Stimulated activated CD4-positive, alpha-beta T cell treated with anti-CD3 and anti-CD28 coated beads, Interleukin-1b, Interleukin-23, amount 100 ng/mL, for 1 hour (primary cell): ENCODE data around the gene KRTAP15-1.

Experiments
- DNase-seq, 2 donors: peaks; one replicate each; pipeline ENCODE4 v3.0.0-alpha.2; 2020; ENCODE audit warnings: low read depth in 2 of 2

KRTAP15-1 gene, protein sequence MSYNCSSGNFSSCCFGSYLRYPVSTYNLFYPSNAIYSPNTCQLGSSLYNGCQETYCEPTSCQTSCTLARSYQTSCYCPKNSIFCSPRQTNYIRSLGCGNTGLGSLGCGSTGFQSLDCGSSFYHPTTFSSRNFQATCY

GRCh38 chr21:30439975-30440374 lies at the start of gene KRTAP15-1:
TSS of gene KRTAP15-1 (plus strand) at chr21:30440275. CDS start at chr21:30440328, 53 bp downstream.
- no peak for DNase-seq

DNA sequence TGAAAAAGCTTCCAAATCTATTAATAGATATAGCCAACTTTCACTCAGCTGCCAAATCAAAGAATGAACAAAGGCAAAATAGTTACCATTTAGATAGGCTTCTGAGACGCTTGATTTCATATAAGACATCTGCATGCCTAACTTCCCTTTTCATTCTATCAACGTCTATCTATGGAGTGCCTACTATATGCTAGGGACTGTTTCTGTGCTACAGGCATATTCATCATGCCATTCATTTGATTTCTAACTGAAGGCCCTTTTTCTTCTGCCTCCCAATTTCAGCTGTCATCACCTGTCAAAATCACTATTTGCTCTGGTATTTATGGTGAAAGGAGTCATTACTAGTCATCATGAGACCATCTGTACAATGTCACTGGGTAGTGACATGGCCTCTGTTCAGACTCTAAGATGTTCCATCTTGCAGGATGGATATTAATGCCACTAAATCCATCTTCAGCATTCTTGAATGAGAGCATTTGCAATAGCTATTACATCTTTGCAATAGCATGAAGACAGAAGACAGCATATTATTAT lies 48.5 kb upstream of the KRTAP15-1 start:
- no peak for DNase-seq

DNA sequence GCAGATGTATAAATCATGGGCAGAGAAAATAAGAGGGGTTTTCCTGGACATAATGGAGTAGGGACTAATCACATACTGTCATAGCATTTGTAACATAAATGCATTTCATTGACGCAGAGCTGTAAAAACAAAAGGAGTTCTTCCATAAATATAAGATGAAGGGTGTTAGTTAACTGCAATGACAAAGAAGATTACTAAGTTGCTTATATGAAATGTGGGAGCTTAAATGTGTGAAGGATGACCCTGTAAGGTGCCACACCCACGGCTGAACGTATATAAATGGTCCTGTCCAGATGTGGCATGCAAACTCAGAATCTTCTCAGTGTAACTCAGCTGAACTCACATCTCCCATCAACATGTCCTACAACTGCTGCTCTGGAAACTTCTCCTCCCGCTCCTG lies 44.3 kb upstream of the KRTAP15-1 start, which contains the start of gene KRTAP13-1:
TSS of gene KRTAP13-1 (plus strand) at position 301 of the 400 bp plus-strand sequence. CDS start at position 357, 56 bp downstream.
- DNase-seq: no peak

- DNase-seq: no peak
These were observed 31.1 kb upstream of the KRTAP15-1 start for GRCh38 chr21:30408782-30409494.

DNA sequence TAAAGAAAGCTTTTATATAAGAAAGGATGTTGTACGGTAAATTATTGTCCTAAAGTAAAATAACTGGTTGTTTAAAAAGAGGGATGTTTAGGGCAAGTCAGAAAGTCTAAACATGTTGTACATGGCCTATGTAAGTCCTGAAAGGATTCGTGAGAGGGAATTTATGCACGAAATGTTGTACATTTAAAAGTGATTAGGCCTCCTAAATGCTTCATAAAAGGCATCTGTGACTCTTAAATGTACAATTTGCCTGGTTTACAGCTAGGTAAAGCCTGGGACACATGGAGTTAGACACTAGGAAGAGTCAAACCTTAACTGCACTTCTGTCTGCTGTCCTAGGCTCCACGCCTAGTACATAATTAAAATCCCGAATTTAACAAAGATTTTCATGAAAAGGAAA lies 24.1 kb upstream of the KRTAP15-1 start:
- DNase-seq: no peak

- DNase-seq: no peak
These were observed 14.2 kb upstream of the KRTAP15-1 start, which contains the start of gene KRTAP13-3 for GRCh38 chr21:30425826-30426225. TSS of gene KRTAP13-3 (minus strand) at chr21:30425926. CDS start at chr21:30425912, 14 bp downstream.

DNA sequence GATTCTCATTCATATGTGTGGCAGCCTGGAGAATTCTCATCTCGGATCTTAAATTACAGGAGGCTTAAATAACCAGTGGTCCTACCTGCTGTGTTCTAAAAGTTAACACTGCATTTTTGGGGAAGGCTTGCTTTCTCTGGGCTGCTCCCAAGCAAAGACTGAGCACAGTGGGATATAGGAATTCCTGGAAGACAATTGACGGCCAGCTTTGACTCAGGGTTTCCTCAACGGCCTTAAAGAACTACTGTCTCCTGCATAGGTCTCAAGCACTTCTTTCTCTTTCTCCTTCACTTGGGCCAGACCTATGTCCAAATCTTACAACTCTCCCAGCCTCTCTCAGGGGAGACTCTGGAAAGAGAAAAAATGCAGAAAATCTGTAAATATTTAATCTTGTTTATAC lies 13.3 kb upstream of the KRTAP15-1 start:
- no peak for DNase-seq

- no peak for DNase-seq
These were observed 9.9 kb upstream of the KRTAP15-1 start, which contains the start of gene KRTAP13-4 for GRCh38 chr21:30430170-30430655. TSS of gene KRTAP13-4 (plus strand) at chr21:30430220. CDS start at chr21:30430276, 56 bp downstream.

DNA sequence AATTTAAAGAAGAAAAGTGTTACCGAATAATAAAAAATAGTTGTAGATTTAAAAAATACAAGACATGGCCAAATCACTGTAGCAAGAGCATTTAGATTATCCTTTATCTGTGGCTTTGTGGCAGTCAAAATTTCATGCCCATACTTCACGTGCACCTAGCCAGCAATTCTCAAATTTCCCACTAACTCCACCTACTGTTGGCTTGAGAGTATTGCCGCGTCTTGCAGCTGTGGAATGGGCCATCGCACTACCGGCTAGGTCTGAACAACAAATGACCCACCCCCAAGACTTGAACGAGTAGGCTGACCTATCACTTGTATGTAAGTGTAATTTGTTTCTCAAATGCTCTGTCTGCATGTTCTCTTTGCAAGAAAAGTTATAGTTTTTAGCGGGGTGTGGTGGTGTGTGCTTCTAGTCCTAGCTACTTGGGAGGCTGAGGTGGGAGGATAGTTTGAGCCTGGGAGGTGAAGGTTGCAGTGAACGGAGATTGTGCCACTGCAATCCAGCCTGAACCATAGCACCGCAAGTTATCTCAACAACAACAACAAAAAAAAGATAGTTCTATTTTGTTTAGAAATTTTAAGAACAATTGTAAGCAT lies 5.9 kb upstream of the KRTAP15-1 start:
- no peak for DNase-seq

- DNase-seq: no peak
These were observed 3.0 kb upstream of the KRTAP15-1 start for GRCh38 chr21:30437010-30437565.

DNA sequence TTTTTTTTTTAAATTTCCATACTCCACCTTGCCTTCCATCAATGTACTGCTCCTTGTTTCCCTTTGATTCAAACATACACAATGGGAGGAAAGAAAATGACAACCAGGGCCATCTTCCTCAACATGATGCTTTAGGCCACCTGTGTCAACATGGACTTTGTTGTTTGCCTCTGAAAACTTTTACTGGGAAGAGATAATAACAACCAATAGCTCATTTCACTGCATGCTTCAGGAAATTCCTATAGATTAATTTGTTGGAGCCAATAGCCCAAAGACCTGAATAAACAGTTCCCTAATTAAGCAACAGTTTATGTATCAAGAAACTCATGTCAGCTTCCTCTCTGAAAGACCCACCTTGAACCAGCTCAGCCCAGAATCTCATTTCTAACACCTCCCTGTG lies 3.2 kb downstream of the KRTAP15-1 start:
- no peak for DNase-seq

DNA sequence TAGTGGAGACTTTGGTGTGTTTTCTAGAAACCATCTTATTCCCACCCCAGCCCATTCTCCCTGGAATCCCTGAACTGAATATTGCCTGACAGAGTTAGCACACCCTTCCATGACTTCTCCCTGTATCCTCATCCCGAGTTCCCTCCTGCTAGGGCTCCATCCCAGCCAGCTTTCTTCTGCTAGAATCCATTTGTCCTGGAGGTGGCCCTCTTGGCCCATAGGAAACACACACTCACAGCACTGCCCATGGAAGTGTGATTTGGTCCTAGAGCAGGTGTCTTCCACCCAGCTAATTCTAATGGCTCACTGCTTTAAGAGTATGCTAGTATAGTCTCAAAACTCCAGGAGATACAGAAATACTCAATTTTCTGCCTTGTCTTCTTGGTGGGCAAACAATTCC lies 4.1 kb downstream of the KRTAP15-1 start:
- no peak for DNase-seq

DNA sequence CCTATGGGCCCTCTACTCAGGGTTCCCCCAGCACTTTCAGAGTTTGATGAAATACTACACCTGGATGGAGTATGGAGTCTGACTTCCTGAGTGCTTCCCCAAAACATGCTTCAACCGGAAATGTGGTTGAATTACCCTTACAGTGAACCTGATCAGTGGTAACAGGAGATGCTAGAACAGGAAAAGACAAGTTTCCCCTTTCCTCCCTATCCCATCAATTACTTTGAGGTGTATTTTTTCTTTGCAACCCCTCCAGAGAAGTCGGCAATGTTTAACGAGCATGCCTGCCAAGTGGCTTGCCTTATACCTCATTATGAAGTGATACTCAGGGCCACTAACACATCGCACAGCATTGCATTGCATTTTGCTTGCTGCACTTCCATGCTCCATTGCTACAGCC lies 7.0 kb downstream of the KRTAP15-1 start:
- no peak for DNase-seq

DNA sequence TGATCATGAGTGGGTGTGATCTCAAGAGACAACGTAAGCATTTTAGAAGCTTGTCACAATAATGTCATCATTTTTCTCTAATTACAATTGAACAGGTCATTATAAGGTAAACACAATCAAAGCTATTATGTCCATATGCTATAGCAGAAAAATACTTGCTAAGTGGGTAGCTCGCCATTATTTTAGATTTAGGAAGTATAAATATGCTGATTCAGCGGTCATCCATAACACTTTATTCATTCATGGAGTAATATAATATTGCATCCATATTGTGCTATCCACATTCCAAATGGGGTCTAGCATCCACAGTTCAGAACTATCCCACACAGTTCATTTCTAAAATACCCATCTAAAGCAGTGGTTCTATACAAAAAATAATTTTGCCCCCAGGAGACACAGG lies 8.4 kb downstream of the KRTAP15-1 start:
- no peak for DNase-seq

DNA sequence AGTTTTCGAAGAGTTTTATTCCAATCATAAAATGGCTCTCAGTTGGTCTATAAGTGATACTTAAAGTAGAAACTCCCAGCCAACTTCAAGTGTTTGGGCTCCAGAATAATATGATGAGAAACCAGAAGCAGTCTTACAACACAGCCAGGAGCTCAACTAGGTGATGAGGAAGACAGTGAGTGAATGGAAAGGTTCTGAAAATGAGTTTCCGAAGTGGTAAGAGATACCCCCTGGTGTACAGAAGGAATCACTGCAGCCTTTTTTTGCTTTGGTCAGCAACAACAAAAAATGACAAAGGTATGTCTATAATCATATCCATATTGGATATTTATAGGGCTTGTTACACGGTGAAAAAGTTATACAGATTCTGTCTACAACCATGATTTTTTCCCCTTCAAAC lies 23.6 kb downstream of the KRTAP15-1 start:
- no peak for DNase-seq

DNA sequence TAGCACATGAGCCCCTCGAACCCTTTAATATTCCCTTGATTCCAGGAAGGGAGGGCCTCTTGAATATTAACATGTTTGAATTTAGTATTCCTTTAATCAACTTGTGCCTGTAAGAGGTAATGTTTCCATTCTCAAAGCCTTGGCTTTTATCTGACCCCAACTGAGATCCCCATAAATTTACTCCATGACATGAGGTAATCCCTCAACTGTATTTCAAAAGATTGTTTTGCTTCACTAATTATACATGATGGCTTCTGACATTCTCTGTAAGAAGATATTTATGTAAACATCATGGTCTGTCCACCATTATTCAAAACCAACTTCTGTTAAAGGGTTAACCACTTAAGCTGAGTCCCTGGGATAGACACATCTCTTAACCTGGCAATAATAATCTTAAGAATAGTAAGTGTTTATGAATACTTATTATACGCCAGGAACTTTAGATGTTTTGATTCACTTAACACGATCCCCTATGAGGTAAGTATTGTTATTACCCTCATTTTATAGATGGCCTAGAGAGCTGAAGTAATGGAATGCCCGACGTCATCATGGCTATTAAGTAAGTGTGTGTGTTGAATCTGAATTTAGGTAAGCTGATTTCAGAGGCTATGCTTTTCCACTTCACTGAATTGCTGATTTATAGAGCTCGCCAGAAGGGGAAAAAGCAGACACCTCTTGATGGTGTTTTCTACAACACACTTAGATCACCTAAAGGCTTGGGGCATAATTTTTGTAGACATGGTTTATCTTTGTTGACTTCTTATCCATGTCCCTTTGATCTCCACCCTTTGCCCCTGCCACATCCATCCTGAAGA lies 29.0 kb downstream of the KRTAP15-1 start:
- DNase-seq: no peak

DNA sequence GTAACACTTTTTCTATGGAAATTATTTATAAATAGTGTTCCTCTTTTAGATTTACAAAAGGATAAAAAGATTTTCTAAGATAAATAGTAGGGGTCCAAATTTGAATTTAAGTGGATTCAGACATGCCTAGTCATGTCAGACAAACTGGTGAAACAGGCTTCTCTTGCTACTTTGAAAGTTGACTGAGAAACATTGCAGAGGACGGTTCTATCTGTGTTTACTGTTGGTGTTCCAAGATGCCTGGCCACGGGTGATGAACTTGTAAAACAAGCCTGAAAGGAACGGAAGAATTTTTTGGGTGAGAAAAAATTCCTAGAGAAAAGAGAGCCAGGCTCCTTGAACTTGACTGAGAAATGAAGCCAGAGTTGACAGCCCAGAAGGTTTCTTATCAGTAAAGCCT lies 37.9 kb downstream of the KRTAP15-1 start:
- no peak for DNase-seq

DNA sequence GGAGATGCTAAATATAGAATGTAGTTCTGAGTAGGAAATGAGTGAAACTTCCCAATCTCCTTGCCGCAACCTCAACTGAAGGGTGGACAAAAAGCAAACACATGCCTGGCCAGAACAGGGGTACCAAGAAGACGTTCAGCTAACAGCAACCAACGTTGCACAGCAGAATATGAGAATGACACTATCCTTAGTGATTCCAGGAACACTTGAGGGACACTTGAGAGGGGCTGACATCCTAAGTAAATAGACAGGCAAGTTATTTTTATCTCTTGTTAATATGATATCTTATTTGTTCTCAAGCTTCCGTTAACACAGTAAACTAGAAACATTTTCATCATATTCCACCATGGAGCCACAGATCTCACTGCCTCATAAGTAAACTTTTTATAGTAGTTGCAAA lies 39.2 kb downstream of the KRTAP15-1 start:
- no peak for DNase-seq

DNA sequence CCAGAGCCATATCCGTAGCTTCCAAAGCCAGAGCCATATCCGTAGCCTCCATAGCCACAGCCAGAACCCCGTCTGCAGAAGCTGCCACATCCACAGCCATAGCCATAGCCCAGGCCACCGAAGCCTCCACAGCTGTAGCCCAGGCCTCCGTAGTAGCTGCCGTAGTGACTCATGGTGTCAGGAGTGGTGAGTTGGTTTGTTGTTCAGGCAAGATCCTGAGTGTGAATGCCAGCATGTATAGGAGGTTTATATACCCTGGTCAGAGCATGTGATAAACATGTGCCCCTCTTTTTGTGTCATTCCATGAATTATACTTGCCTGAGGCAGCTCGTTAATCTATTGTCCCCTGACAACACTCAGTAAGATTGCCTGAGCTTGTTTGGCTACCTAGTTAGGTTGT lies 40.1 kb downstream of the KRTAP15-1 start, which contains the start of gene KRTAP19-1:
TSS of gene KRTAP19-1 (minus strand) at position 223 of the 400 bp plus-strand sequence. CDS start at position 173, 50 bp downstream.
- DNase-seq: no peak

DNA sequence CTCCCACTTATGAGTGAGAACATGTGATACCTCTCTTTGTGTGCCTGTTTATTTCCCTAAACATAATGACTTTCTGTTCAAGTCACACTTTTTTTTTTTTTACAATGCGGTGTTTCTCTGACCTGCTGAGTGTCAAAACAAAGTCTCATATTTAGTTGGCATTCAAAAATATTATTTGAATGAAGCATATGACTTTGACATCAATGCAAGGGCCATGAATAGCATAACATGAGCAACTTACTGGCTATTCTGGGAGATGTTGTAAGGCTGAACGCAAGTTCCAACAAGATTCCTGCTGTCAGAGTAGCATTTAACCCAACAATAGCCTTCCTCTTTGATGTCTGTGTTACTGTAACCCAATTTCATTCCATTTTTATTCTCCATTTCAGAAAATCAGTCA lies 42.1 kb downstream of the KRTAP15-1 start:
- no peak for DNase-seq

DNA sequence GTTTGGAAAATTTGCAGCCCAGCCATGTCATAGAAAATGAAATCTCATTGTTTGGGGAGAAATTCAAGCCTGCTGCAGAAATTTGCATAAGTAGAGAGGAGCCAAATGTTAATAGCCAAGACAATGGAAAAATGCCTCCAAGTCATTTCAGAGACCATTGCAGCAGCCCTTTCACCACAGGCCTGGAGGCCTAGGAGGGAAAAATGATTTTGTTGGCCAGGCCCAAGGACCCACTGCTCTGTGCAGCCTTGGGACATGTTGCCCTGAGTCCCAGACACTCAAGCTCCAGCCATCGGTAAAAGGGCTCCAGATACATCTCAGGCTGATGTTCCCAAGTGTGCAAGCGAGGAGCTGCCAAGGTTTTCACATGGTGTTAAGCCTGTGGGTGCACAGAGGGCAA lies 46.1 kb downstream of the KRTAP15-1 start:
- no peak for DNase-seq
